22Rv1 (cell line): ENCODE measurements around the gene ITPKC.

Experiments
- CTCF ChIP-seq: fragments of 450-650 bp; IDR thresholded peaks from 2 replicates; pipeline ENCODE4 v1.5.1; 2017; ENCODE audit warnings: mild to moderate bottlenecking
- ZFX ChIP-seq: fragments of 450-650 bp; IDR thresholded peaks from 2 replicates; pipeline ENCODE4 v1.6.1; 2017; ENCODE audit warnings: antibody characterized with exemption, borderline replicate concordance

GRCh38 chr19:40737102-40737644 lies 20.3 kb downstream of the ITPKC start:
- TF ChIP-seq CTCF (no peak), ZFX (no peak)
